Activated T-helper 9 cell treated with anti-CD3 and anti-CD28 coated beads, Interleukin-2, amount 50 U/mL, for 16 hours (primary cell): Measurements from ENCODE around the gene GPRC6A.

Source experiments
- DNase-seq: peaks from one replicate; pipeline ENCODE4 v3.0.0-alpha.2; 2020; ENCODE audit warnings: low read depth

Gene GPRC6A

GRCh38 chr6:116779573-116780164 is 49.2 kb downstream of the GPRC6A start:
- no peak for DNase-seq

GRCh38 chr6:116773886-116774285 is 55.0 kb downstream of the GPRC6A start:
- DNase-seq = no peak

- DNase-seq = no peak
These were observed 56.4 kb downstream of the GPRC6A start for GRCh38 chr6:116772450-116772849.

- DNase-seq = no peak
These were observed 61.2 kb downstream of the GPRC6A start for GRCh38 chr6:116767715-116768114.

- DNase-seq = no peak
These were observed 62.2 kb downstream of the GPRC6A start for GRCh38 chr6:116766506-116767176.

- no peak for DNase-seq
These were observed 63.7 kb downstream of the GPRC6A start, which contains the start of gene FAM162B for GRCh38 chr6:116764961-116765841. FAM162B (minus strand) TSS chr6:116765719; CDS start chr6:116765576, 143 bp downstream.

GRCh38 chr6:116764629-116764960 is 64.3 kb downstream of the GPRC6A start:
- no peak for DNase-seq

- no peak for DNase-seq
These were observed 64.8 kb downstream of the GPRC6A start for GRCh38 chr6:116763906-116764628.

GRCh38 chr6:116763048-116763447 is 65.8 kb downstream of the GPRC6A start:
- no peak for DNase-seq

- DNase-seq = no peak
These were observed 66.6 kb downstream of the GPRC6A start for GRCh38 chr6:116762235-116762634.

- DNase-seq = no peak
These were observed 67.1 kb downstream of the GPRC6A start for GRCh38 chr6:116761779-116762178.

GRCh38 chr6:116745176-116745575 is 83.7 kb downstream of the GPRC6A start:
- no peak for DNase-seq
